NCI-H82 treated with DMSO at 0.1 percent for 48 hours (cell line): ENCODE measurements around the gene CLEC16A.

Experiments used
- DNase-seq: peaks from one replicate; lab custom pipeline; 2025; ENCODE audit not compliant: unreplicated experiment; lab: John Stamatoyannopoulos, UW

The CLEC16A gene

DNA sequence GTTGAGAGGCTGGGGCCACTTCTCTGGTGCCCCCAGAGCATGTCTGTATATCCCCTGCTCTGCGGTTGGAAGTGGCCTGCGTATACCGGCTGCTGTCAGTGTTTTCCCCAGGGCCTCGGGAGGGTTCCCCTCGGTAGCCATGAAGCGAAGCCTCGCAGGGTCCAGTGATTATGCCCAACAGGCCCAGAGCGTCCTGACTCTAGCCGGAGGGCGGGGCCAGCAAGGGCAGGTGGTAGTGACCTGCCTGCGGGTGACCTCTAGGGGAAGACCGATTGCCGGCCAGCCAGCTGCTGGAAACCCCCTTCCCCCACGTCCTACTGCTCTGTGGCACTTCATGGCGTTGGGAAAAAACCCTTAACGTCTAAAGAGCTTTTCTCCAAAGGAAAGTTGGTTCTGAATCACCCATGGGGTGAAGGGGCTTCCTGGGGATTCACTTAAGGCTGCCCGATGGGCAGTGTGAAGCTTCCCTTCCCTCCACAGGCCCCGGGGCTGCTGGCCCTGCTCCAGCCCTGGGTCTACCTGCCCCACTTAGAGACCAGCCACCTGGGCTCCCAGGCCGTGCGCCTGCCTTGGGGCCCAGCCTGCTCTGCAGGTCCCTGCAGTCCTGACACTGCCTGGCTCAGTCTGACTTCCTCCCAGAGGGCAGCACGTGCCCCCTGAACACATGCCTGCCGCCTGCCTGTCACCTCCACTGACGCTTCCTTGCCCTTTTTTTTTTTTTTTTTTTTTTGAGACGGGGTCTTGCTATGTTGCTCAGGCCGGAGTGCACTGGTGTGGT is 238.9 kb downstream of the CLEC16A start:
- no peak for DNase-seq

DNA sequence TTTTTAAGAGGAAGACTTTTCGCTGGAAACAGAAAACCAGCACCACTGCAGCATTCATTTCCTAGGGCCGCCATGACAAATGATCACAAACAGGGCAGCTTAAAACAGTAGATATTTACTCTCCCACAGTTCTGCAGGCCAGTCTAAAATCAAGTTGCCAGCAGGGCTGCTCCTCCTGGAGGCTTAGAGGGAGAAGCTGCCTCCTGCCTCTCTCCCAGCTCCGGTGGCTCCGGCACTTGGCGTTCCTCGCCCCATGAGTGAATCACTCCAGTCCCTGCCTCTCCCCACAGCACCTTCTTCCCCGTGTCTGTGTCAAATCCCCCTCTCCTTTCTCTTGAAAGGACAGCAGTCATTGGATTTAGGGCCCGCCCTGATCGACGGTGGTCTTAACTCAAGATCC is 239.6 kb downstream of the CLEC16A start:
- DNase-seq, result no peak

DNA sequence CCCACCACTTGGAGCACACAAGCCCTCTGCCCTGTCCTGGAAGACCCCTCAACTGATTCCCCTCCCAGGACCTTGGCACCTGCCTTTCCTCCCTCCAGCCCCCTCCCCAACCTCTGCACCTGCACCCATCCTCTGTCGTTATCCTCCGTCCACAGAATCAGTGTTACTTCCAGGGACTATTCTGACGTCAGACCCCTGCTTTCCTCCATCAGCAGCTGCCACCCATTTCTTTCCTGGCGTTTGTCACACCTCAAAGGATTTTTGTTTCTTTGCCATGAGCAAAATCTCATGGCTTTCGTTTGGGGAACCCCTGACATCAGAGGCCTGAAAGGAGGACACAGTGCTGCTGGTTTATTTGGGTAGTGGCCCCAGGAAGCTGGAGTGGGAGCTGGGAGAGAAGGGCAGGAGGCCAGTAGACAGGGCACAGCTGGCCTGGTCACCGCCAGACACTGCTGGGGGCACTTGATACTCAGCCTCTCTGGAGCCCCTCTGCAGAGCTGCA is 243.2 kb downstream of the CLEC16A start:
- no peak for DNase-seq

DNA sequence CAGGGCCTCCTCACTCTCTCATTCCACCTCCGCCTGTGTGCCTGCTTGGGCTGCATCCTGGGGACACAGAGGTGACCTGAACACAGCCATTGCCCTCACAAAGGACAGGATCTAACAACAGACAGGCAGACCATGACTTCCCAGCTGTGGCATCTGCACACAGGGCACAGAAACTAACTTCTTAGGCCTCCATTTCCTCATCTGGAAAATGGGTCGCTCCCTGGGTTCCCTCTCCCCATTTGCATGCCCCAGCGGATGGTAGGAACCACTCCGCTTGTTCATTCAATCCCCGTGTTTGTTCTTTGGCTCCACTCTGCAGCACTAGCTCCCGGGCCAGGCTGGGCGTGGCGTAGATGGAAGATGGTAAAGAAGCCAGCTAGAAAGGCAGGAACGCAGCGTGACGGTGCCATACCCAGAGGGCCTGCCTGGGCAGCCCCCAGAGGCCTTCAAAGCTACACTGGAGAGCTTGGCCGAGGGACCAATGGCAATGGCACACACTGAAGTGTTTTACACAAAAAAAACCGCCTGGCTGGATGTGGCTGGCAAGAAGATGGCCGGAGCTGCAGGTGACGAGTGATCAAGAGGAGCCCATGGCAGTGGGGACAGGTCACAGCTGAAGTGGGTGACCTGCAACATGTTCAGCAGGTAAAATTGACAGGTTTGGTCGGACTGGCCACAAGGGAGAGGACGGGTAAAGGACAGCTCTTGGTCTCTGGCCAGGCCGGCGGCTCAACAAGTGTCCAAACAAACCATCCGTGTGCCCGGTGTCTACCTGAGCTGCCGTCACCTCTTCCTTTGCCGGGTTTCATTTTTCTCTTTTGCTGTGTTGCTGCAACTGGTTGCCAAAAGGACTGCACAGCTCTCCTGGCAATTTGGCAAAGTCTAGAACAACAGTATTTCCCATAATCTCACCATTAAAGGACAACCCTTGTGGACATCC is 244.7 kb downstream of the CLEC16A start:
- no peak for DNase-seq

DNA sequence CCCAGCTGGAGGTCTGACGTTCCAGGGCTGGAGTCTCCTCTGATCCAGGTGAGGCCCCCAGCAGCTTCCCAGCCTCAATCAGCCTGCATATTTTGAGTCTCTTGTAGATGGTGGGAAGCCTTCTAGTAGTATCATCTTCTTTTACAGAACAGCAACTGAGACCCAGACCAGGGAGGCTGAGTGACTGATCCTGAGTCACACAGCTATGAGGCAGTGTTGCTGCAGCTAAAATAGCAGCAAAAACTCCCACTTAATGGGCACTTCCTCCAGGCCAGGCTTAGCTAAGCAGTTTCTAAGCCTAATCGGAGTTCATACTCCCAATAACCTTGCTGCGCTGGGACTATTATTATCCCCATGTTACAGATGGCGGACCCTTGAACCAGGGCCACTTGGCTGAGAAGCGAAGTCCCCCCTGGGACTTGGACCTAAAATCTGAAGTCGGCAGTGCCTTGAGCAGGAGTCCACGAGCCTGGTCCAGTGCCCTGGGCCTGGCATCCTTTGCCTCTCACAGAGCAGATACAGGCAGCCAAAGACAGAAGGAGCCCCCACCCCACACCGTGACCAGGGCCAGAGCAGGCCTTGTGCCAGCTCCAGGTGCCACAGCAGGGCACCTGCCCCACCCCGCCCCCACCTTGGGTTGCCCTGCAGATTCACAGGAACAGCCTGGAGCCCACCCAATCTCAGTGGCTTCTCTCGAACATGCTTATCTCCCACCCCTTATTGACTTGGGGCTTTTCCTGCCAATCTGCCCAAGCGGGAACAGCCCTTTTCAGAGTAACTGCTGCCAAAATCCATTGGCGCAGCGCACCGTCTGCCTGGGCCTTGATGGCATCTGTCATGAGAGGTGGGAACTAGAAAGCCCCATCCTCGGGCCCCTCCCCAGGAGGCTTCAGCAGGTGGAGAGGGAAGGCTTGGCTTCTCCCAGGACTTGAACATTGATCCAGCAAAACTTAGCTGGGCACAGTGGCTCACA is 246.5 kb downstream of the CLEC16A start:
- no peak for DNase-seq

DNA sequence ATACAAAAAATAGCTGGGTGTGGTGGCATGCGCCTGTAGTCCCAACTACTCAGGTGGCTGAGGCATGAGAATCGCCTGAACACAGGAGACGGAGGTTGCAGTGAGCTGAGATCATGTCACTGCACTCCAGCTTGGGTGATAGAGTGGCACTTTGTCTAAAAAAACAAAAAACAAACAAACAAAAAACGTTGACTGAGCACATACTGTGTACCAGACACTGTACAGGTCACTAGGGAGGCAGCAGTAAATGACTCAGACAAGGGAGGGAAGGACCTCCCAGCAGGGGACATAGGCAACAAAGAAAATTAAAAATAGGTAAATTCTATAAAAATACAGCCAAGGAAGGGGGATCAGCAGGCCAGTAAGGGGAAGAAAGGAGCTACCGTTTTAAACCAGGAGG is 247.3 kb downstream of the CLEC16A start:
- no peak for DNase-seq

DNA sequence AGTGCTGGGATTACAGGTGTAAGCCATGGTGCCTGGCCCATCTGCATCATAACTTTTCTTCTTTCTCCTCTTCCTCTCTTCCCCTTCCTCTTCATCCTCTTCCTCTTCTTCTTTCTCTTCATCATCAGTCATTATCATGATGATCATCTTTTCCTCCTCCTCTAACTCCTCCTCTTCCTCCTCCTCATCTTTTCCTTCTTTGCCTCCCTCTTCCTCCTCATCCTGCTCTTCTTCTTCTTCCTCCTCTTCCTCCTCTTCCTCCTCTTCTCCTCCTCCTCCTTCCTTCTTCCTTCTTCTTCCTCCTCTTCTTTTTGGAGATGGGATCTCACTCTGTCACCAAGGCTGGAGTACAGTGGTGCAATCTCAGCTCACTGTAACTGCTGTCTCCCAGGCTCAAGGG is 249.1 kb downstream of the CLEC16A start:
- DNase-seq, result no peak

DNA sequence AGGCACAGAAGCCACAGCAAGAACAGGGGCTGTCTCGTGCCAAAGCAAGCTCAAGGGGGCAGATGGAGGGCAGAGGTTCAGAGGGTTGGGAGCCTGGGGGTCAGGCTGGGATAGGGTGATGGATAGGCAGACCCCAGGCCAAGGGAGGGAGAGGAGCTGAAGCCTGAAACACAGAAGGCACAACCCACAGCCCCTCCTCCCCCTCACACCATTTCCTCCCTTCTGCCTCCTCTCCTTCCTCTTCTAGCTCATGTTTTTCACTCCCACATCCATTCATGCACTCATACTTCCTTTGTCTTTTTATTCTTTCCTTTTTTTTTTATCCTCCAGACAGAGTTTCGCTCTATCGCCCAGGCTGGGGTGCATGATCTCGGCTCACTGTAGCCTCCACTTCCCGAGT is 250.5 kb downstream of the CLEC16A start:
- no peak for DNase-seq

DNA sequence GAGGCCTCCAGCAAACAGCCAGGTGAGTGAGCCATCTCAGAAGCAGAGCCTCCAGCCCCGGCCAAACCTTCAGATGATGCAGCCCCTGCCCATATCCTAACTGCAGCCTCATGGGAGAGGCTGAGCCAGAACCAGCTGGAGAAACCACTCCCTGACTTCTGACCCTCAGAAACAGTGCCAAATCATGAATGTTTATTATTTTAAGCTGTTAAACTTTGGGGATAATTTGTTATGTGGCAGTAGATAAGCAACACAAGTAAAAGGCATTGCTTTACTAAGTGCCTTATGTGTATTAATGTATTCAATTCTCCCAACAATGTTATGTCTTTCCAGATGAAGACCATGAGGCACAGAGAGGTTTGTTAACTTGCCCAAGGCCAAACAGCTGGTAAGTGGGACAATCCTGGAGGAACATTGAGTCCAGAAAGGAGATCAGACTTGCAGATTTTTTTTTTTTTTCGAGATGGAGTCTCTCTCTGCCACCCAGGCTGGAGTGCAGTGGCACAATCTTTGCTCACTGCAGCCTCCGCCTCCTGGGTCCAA is 252.0 kb downstream of the CLEC16A start:
- DNase-seq, result no peak

DNA sequence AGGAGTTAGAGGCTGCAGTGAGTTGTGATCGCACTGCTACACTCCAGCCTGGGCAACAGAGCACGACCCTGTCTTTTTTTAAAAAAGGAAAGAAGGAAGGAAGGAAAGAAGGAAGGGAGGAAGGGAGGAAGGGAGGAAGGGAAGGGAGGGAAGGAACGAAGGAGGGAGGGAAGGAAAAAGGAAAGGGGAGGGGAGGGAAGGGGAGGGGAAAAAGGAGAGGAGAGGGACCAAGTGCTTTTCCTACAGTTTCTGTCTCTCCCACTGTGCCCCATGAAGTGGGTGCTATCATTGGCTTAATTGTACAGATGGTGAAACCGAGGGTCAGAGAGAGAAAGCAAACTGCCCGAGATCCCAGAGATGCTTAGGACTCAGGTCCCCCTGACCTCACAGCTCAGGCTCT is 254.0 kb downstream of the CLEC16A start:
- no peak for DNase-seq

DNA sequence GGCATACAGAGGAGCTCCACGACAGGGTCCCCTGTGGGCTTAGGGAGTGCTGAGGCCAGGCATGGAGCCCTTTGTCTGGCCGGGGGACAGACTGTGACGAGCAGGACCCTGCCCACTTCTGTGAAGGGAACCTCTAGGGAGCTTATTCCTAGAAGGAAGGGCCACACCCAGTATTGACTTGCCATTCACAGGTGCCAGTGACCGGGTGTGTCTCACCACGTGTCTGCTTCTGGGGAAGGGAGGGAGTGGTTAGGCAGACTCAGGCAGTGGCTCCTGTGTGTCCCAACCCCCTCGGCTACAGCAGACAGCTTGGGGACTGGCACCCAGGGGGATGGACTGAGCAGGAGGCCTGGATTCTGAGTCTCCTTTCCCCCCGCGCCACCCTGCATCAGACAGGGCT is 254.5 kb downstream of the CLEC16A start:
- no peak for DNase-seq

DNA sequence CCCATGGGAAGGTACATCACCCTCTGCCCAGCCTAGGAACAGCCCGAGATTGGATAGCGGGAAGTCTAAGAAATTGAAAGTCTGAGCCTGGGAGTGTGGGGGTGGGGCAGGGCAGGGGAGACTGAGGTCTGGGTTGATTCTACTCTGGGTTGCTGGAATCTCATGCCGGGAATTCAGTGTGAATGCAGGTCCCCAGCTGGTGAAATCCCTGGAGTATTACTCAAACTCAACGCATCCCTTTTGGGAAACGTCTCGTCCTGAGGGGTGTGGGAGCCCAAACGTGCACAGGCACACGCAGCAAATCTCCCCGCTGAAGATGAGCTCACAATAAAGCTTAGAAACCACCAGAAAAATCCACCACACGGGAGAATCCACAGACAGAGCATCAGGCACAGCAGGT is 256.2 kb downstream of the CLEC16A start:
- DNase-seq, result no peak

DNA sequence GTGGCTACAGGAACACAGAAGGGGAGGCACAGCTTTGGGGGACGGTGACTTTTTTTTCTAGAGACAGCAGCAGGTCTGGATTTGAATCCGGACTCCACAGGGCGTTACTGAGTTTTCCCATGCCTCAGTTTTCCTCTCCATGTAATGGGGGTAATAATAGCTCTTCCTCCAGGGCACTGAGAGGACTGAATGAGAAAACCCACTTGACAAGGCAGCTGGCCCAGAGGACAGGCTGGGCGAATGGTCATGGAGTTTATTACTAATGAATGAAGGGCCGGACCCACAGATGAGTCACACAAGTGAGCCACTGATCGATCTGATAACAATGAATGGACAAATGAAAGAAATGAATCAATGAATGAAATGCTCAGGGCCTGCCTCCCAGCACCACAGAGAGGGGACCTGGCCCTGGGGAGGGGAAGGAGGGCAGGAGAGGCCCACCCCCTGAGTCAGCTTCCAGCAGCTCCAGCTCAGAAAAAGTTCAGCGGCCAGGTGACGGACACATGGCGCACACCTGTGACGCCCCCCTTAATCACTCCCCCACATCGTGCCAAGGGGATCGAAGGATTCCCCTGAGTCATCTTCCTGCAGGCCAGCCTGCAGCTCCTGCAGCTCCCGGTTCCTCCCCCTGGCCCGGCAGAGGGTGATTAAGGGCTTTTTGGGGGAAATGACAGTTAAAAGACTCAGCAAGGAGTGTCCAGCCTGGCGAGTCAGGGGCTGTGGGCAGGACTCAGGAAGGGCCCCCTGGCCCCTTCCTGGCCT is 257.3 kb downstream of the CLEC16A start:
- no peak for DNase-seq

DNA sequence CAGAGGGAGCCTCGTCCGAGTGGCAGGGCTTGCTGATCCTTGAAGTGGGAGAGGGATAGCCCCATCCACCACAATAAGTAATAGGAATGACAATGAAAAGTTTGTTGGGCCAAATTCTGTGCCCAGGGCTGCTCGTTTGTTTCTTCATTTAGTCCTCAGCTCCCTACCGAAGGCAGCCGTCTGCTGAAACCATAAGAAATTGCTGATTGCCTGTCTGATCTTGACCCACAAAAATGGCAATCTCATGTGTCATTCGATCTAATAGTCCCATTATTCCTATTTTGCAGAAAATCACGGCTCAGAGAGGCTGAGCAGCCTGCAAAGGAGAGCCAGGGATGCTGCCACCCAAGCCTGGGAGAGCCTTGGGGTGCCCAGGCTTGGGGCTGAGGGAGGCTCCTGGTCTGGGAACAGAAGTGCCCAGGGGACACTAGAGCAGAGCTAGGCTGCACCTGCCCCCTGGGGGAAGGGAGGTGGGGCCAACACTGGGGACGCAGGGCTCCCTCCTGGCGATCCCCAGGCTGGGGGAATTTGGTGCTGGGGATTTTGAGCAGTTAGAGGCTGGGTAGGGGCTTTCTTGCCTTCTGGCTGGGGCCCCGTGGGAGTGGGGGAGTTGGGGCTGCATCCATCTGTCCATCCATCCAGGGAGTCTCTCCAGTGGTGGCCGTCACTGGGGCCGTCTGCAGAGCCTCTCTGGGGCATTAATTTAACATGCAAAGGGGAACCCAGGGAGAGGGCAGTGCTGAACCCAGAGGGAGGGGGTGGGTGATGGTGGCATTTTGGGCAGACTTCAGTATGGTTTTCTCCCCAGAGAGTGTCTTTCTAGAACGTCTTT is 258.1 kb downstream of the CLEC16A start:
- DNase-seq, result no peak

DNA sequence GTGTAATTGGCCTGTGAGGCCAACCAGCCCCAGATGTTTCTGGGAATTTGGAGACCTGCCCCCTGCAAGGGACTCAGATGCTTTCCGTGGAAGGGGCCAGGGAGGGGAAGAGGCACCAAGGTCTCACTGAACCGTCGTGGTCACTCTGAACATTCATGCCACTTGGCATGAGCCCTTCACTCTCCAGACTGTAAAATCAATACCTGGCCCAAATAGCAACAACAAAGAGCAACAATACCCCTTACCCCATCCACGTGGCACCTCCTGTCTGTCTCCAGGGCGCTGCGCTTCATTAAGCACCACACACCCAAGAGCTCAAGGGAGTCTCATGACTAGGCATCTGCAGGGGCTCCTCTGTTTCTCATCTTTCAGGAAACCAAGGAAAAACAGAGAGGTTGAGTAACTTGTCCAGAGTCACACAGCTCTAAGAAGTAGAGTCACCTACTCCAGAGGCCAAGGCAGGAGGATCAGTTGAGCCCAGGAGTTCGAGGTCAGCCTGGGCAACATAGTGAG is 258.8 kb downstream of the CLEC16A start:
- DNase-seq, result no peak

DNA sequence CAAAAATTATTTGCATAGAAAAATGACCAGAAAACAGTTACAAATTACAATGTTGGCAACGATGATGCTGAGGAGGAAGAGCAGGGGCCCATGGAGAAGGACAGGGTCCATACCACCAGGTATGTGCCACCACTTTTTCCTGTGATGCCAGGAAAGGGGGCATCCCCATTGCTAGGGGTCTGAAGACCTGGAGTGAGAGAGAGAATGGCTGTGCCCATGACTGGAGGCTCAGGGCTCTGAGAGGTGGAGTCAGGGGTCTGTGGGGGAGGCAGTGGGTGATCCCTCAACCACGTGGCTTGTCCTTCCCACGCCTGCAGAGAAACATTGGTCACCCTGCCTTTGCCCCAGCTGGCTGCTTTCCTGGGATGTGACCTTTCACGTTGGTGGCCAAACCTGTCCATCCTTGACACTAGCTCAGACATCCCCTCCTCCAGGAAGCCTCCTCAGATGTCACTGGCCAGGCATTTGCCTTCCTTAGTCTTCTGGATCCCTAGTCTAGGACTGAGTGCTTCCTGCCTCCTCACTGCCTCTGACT is 260.2 kb downstream of the CLEC16A start:
- no peak for DNase-seq

DNA sequence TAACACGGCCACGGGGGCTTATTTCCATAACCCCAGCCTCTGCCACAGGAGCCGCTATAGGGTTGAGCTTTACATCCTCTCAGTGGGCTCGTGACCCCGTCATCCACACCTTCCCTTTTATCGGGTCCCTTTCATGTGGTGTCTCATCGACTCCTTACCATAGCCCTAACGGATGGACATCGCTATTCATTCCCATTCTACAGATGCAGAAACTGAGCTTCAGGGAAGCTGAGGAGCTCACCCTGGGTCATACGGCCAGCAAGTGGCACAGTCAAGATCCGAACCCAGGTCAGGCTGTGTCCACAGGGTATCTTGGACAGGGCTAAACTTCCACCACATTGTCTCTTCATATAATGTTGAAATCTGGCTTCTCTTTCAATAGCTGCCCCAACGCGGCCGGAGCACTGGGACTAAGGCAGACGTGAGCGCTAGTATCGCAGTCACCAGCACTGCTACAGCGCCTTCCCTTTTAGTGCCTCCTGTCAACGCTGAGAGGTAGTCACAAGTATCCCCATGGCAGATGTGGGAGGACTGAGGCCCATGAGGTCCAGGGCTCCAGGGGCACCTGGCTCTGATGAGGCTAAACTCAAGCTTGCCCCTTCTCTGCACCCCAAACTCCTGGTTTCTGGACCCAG is 260.8 kb downstream of the CLEC16A start:
- no peak for DNase-seq
